Posterior cingulate gyrus (tissue), 11 donors: Measurements from ENCODE around the gene PRDM16.

ENCODE experiments used
- DNase-seq, 10 donors: peaks; one replicate each; pipeline versions ENCODE4 v3.0.0 to v3.0.0-alpha.2; 2020 to 2021; ENCODE audit warnings: mixed read lengths in 3 of 10
- intact Hi-C: fragments of 100-400 bp; cut with DNase I; formaldehyde crosslinking; loops from one replicate; pipeline ENCODE4 v1.15.1; 2023

The PRDM16 gene

GRCh38 chr1:3404801-3405200 is 335.8 kb downstream of the PRDM16 start:
- no peak for DNase-seq
- intact Hi-C loops, result no loop called here

DNA sequence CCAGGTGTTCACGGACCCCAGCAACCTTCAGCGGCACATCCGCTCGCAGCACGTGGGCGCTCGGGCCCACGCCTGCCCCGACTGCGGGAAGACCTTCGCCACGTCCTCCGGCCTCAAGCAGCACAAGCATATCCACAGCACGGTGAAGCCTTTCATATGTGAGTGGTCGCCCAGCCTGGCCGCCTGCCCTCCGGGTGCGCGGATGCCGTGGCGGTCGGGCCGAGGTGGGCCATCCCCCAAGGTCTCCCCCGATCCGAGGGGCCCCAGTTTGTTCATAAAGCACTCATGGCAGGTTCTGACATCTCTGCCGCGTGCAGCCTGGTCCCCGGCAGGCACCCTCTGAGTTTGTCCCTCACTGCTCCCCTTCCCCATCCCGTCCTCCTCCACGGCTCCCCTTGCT is 336.5 kb downstream of the PRDM16 start:
- DNase-seq, result no peak
- intact Hi-C loops, result no loop called here

- no peak for DNase-seq
- intact Hi-C loops, result no loop called here
These were observed 337.2 kb downstream of the PRDM16 start for GRCh38 chr1:3405974-3406867.

- no peak for DNase-seq
- intact Hi-C loops, result no loop called here
These were observed 338.0 kb downstream of the PRDM16 start for GRCh38 chr1:3407021-3407420.

DNA sequence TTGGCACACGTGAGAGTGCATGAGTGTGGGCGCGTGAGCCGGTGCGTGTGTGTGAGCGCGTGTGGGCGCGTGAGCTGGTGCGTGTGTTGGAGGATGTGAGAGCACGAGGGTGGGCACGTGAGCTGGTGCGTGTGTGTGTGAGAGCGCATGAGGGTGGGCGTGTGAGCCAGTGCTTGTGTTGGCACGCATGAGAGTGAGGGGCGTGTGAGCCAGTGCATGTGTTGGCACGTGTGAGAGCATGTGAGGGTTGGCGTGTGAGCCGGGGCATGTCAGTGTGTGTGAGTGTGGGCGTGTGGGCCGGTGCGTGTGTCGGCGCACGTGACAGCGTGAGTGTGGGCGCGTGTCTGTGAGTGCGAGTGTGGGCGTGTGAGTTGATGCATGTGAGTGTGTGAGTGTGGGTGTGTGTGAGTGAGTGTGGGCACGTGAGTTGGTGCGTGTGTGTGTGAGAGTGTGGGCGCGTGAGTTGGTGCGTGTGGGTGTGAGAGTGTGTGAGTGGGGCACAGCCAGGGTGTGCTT is 339.8 kb downstream of the PRDM16 start:
- intact Hi-C loops, result no loop called here
- no peak for DNase-seq

DNA sequence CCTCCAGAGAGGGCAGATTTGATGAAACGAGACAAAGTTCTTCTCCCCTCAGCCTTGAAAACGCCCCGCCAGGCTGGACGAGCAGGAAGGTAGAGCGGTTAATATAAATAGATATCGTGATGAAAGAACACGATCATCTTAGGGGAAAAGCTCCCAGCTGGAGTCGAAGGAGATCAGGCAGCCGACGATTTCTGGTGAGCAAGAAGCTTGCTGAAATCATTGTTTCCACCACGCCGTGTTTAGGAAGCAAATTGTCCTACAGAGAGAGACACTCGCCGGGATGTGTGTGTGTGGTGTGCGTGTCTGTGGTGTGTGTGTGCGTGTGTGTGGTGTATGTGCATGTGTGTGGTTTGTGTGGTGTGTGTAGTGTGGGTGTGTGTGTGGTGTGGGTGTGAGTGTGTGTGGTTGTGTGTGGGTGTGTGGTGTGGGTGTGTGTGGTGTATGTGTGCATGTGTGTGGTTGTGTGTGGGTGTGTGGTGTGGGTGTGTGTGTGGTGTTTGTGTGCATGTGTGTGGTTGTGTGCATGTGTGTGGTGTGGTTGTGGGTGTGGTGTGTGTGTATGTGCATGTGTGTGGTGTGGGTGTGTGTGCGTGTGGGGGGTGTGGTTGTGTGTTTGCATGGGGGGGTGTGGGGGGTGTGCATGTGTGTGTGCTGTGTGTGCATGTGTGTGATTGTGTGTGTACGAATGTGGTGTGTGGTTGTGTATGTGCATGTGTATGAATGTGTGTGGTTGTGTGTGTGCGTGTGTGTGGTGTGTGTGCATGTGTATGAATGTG is 340.6 kb downstream of the PRDM16 start:
- DNase-seq, result no peak
- intact Hi-C loops, result no loop called here

- intact Hi-C loops, result no loop called here
- peak; percentile 75 to 98 (median 82) for DNase-seq
These were observed 341.3 kb downstream of the PRDM16 start for GRCh38 chr1:3410142-3410925.

DNA sequence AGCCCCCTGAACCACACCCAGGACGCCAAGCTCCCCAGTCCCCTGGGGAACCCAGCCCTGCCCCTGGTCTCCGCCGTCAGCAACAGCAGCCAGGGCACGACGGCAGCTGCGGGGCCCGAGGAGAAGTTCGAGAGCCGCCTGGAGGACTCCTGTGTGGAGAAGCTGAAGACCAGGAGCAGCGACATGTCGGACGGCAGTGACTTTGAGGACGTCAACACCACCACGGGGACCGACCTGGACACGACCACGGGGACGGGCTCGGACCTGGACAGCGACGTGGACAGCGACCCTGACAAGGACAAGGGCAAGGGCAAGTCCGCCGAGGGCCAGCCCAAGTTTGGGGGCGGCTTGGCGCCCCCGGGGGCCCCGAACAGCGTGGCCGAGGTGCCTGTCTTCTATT is 342.8 kb downstream of the PRDM16 start:
- intact Hi-C loops, result no loop called here

DNA sequence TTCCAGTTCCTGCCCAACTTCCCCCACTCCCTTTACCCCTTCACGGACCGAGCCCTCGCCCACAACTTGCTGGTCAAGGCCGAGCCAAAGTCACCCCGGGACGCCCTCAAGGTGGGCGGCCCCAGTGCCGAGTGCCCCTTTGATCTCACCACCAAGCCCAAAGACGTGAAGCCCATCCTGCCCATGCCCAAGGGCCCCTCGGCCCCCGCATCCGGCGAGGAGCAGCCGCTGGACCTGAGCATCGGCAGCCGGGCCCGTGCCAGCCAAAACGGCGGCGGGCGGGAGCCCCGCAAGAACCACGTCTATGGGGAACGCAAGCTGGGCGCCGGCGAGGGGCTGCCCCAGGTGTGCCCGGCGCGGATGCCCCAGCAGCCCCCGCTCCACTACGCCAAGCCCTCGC is 343.4 kb downstream of the PRDM16 start:
- intact Hi-C loops, result no loop called here
- DNase-seq, result no peak

More for the DNA sequence above, 342.8 kb downstream of the PRDM16 start:
- no peak for DNase-seq

DNA sequence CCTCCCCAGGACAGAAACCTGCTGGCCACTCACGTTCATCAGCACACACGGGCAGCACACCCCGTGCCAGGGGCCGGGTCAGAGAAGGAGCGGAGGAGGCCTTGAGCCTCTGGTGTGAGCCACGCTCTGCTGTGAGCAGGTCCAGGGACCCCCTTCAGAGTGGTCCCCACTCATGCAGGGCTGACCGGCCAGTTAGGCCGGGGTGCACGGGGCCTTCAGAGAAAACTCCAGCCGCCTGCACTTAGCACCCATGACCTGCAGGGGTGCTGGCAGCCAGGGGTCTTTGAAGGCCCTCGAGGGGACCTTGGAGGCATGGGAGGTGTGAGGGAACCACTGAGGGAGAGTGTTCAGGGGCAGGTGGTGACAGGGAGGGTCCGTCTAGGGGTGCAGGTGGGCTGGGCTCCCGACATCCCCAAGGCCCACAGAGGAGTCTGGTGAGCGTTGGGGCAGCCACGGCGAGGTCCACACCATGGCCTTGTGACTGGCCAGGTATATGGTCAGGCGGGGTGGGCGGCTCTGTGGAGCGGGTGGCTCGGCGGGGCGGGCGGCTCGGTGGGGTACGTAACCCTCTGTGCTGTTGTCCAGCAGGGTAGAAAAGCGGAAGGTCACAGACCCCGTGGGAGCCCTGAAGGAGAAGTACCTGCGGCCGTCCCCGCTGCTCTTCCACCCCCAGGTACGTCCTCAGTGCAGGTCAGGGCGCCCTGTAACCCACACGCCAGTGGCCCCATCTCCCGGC is 345.1 kb downstream of the PRDM16 start:
- DNase-seq, result no peak
- intact Hi-C loops, result no loop called here

GRCh38 chr1:3415260-3416090 is 346.5 kb downstream of the PRDM16 start:
- intact Hi-C loops, result no loop called here

GRCh38 chr1:3417082-3417739 is 348.2 kb downstream of the PRDM16 start:
- intact Hi-C loops, result no loop called here
- no peak for DNase-seq

More at GRCh38 chr1:3415260-3416090, 346.5 kb downstream of the PRDM16 start:
- DNase-seq, result no peak

DNA sequence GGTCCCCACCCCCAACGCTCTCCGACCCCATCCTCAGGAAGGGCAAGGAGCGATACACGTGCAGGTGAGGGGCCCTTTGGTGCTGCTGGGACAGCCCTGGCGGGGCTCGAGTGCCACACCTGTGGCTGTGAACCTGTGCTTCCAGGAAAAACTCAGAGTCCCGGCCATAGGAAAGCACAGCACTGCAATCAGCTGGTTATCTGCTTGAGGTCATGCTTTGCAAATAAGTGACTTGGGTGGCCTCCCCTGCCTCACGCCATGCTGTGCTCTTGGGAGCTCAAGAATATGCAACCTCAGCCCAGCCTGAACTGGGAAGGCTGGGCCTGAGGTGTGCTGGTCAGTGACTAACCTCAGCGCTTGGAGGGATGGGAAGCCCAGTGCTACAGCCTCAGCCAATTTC is 348.9 kb downstream of the PRDM16 start:
- DNase-seq, result no peak
- intact Hi-C loops, result no loop called here

DNA sequence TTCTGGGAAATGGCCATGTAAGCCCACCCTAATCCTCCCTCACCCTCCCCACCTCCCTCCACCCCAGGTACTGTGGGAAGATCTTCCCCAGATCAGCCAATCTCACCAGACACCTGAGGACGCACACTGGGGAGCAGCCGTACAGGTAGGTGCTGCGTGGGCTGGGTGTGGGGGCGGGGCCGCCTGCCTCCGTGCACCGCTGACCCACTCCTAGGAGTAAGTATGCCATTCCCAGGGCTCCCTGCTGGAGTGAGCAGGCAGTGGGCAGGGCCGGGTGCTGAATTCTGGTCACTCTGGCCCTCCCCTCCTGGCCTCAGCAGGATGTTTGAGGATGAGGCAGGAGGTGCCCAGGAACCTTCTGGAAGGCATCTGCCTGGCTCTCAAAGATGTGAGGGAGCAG is 349.6 kb downstream of the PRDM16 start:
- intact Hi-C loops, result no loop called here
- DNase-seq, result no peak

DNA sequence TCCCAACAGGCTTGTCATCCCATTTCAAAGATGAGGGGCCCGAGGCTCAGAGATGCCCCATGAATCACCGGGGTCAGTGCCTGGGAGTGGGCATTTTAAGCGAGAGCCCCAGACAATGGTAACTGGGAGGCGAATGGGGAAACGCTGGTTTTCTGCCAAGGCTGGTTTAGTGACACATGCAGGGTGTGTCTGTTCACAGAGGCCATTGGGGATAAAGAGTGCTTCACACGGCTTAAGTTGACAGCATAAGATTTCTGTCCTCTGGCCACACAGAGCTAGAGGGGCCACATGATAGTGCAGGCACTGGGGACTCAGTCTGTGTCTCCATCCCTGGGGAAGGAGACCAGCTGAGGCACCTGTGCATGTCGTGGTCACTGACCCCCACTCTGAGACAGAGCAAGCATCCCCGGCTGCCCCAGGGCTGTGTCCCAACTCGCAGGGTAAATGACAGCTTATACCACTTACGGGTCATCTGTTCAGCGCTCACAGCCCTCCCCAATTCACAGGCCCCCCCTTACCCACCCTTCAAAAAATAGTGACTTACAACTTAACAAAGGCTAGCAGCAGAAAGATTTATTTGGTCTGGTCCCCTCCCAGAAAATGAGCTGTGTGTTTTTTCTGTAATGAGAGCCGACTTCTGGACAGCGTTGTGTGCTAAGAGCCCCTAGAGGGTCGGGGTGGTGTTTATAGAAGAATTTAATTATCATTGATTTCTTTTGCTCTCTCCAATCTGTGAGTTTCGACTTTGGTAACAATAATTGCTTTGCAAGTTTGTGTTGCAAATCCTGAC is 350.6 kb downstream of the PRDM16 start:
- no peak for DNase-seq
- intact Hi-C loops, result loop anchor here (5.0 to 10.0 kb wide), 3 partner anchors 407 to 1005 kb away; partner anchors contain the start of gene PEX10

GRCh38 chr1:3420218-3420951 is 351.4 kb downstream of the PRDM16 start:
- intact Hi-C loops, result loop anchor here (5.0 to 10.0 kb wide), 3 partner anchors 408 to 1006 kb away; partner anchors contain the start of gene PEX10

GRCh38 chr1:3422638-3423037 is 353.6 kb downstream of the PRDM16 start:
- intact Hi-C loops, result loop anchor here (5.0 to 10.0 kb wide), 3 partner anchors 410 to 1008 kb away; partner anchors contain the start of gene PEX10
- peak in 1 of 10 donors; percentile 21 for DNase-seq

More at GRCh38 chr1:3420218-3420951, 351.4 kb downstream of the PRDM16 start:
- no peak for DNase-seq
